ENCODE data around the gene ZC3H10.

DNA sequence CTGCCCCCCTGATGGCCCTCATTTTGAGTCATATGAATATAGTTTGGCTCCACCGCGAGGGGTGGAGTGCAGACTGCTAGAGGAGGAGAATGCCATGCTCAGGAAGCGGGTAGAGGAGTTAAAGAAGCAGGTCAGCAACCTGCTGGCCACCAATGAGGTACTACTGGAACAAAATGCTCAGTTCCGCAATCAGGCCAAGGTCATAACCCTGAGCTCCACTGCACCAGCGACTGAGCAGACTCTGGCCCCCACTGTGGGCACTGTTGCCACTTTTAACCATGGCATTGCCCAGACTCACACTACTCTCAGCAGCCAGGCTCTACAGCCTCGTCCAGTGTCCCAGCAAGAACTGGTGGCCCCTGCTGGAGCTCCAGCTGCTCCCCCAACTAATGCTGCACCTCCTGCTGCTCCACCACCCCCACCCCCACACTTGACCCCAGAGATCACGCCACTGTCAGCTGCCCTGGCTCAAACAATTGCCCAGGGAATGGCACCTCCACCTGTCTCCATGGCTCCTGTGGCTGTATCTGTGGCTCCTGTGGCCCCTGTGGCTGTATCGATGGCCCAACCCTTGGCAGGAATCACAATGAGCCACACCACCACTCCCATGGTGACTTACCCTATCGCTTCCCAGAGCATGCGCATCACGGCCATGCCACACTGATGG, 3.3 kb downstream of the ZC3H10 start:
- TF ChIP-seq, protein P1, sequence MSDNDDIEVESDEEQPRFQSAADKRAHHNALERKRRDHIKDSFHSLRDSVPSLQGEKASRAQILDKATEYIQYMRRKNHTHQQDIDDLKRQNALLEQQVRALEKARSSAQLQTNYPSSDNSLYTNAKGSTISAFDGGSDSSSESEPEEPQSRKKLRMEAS (CRISPR knock-in tag; IDR thresholded peaks at IDR 0.05): no peak
- TF ChIP-seq, protein P2, sequence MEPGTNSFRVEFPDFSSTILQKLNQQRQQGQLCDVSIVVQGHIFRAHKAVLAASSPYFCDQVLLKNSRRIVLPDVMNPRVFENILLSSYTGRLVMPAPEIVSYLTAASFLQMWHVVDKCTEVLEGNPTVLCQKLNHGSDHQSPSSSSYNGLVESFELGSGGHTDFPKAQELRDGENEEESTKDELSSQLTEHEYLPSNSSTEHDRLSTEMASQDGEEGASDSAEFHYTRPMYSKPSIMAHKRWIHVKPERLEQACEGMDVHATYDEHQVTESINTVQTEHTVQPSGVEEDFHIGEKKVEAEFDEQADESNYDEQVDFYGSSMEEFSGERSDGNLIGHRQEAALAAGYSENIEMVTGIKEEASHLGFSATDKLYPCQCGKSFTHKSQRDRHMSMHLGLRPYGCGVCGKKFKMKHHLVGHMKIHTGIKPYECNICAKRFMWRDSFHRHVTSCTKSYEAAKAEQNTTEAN (CRISPR knock-in tag; IDR thresholded peaks at IDR 0.05): no peak
- TF ChIP-seq TP53 (CRISPR knock-in tag; IDR thresholded peaks at IDR 0.05): no peak

All from WTC11 (cell line).